ENCODE measurements around the gene CBX8. TPM values are rescaled to one million over a fixed set of nuclear protein-coding genes. Genes with fewer than 3 reads are reported as not detected.

Gene CBX8
- total and polyA plus RNA-seq, 2 of the 13 experiments (the other 11 are each of a cell fraction or from before 2014, with no cell fraction given): 0.34 to 12.6 TPM

DNA sequence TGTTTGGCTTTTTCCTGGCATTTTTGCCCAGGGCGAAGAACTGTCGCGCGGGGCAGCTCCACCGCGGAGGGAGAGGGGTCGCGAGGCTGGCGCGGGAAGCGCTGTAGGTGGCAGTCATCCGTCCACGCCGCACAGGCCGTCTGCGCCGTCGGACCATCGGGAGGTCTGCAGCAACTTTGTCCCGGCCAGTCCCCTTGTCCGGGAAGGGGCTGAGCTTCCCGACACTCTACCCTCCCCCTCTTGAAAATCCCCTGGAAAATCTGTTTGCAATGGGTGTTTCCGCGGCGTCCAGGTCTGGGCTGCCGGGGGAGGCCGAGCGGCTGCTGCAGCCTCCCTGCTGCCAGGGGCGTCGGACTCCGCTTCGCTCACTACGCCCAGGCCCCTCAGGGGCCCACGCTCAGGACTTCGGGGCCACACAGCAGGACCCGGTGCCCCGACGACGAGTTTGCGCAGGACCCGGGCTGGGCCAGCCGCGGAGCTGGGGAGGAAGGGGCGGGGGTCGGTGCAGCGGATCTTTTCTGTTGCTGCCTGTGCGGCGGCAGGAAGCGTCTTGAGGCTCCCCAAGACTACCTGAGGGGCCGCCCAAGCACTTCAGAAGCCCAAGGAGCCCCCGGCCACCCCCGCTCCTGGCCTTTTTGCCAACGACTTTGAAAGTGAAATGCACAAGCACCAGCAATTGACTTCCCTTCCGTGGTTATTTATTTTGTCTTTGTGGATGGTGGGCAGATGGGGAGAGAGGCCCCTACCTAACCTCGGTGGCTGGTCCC, 44.7 kb upstream of the CBX8 start (continued):
- TF ChIP-seq ZNF772 (CRISPR knock-in tag; IDR thresholded peaks at IDR 0.05) (no peak), NFKBIZ (CRISPR knock-in tag; IDR thresholded peaks at IDR 0.05) (peak; percentile 55; the same call in 1 of the 2 replicates), ZNF264 (CRISPR knock-in tag; IDR thresholded peaks at IDR 0.05) (no peak), NR3C1 (CRISPR knock-in tag; IDR thresholded peaks at IDR 0.05) (no peak), MIER2 (CRISPR knock-in tag; IDR thresholded peaks at IDR 0.05) (no peak), REL (CRISPR knock-in tag; conservative IDR thresholded peaks at IDR 0.05) (no peak), ZNF792 (CRISPR knock-in tag; IDR thresholded peaks at IDR 0.05) (peak; percentile 78; the same call in 1 of the 2 replicates), JUND (CRISPR knock-in tag; IDR thresholded peaks at IDR 0.05) (no peak)
- TF ChIP-seq, protein P1, sequence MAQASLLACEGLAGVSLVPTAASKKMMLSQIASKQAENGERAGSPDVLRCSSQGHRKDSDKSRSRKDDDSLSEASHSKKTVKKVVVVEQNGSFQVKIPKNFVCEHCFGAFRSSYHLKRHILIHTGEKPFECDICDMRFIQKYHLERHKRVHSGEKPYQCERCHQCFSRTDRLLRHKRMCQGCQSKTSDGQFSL (CRISPR knock-in tag; IDR thresholded peaks at IDR 0.05): no peak
- TF ChIP-seq, protein P2, sequence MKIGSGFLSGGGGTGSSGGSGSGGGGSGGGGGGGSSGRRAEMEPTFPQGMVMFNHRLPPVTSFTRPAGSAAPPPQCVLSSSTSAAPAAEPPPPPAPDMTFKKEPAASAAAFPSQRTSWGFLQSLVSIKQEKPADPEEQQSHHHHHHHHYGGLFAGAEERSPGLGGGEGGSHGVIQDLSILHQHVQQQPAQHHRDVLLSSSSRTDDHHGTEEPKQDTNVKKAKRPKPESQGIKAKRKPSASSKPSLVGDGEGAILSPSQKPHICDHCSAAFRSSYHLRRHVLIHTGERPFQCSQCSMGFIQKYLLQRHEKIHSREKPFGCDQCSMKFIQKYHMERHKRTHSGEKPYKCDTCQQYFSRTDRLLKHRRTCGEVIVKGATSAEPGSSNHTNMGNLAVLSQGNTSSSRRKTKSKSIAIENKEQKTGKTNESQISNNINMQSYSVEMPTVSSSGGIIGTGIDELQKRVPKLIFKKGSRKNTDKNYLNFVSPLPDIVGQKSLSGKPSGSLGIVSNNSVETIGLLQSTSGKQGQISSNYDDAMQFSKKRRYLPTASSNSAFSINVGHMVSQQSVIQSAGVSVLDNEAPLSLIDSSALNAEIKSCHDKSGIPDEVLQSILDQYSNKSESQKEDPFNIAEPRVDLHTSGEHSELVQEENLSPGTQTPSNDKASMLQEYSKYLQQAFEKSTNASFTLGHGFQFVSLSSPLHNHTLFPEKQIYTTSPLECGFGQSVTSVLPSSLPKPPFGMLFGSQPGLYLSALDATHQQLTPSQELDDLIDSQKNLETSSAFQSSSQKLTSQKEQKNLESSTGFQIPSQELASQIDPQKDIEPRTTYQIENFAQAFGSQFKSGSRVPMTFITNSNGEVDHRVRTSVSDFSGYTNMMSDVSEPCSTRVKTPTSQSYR (CRISPR knock-in tag; IDR thresholded peaks at IDR 0.05; ENCODE audit: borderline replicate concordance): peak; percentile 93
- TF ChIP-seq, protein P3, sequence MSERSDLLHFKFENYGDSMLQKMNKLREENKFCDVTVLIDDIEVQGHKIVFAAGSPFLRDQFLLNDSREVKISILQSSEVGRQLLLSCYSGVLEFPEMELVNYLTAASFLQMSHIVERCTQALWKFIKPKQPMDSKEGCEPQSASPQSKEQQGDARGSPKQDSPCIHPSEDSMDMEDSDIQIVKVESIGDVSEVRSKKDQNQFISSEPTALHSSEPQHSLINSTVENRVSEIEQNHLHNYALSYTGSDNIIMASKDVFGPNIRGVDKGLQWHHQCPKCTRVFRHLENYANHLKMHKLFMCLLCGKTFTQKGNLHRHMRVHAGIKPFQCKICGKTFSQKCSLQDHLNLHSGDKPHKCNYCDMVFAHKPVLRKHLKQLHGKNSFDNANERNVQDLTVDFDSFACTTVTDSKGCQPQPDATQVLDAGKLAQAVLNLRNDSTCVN (CRISPR knock-in tag; IDR thresholded peaks at IDR 0.05; ENCODE audit: borderline replicate concordance): peak; percentile 23; the same call in 1 of the 2 replicates
- TF ChIP-seq, protein P4, sequence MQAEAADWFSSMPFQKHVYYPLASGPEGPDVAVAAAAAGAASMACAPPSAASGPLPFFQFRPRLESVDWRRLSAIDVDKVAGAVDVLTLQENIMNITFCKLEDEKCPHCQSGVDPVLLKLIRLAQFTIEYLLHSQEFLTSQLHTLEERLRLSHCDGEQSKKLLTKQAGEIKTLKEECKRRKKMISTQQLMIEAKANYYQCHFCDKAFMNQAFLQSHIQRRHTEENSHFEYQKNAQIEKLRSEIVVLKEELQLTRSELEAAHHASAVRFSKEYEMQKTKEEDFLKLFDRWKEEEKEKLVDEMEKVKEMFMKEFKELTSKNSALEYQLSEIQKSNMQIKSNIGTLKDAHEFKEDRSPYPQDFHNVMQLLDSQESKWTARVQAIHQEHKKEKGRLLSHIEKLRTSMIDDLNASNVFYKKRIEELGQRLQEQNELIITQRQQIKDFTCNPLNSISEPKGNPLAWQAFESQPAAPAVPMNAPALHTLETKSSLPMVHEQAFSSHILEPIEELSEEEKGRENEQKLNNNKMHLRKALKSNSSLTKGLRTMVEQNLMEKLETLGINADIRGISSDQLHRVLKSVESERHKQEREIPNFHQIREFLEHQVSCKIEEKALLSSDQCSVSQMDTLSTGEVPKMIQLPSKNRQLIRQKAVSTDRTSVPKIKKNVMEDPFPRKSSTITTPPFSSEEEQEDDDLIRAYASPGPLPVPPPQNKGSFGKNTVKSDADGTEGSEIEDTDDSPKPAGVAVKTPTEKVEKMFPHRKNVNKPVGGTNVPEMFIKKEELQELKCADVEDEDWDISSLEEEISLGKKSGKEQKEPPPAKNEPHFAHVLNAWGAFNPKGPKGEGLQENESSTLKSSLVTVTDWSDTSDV (CRISPR knock-in tag; IDR thresholded peaks at IDR 0.05): no peak
- TF ChIP-seq, protein P5, sequence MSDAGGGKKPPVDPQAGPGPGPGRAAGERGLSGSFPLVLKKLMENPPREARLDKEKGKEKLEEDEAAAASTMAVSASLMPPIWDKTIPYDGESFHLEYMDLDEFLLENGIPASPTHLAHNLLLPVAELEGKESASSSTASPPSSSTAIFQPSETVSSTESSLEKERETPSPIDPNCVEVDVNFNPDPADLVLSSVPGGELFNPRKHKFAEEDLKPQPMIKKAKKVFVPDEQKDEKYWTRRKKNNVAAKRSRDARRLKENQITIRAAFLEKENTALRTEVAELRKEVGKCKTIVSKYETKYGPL (CRISPR knock-in tag; IDR thresholded peaks at IDR 0.05): no peak
- TF ChIP-seq, protein P6, sequence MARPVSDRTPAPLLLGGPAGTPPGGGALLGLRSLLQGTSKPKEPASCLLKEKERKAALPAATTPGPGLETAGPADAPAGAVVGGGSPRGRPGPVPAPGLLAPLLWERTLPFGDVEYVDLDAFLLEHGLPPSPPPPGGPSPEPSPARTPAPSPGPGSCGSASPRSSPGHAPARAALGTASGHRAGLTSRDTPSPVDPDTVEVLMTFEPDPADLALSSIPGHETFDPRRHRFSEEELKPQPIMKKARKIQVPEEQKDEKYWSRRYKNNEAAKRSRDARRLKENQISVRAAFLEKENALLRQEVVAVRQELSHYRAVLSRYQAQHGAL (CRISPR knock-in tag; IDR thresholded peaks at IDR 0.05; ENCODE audit: not compliant biosample characterization): no peak

All from HepG2 (cell line).